Camera-type eye (tissue), 1 donor: Measurements from ENCODE around the gene EIF4E. TPM values are rescaled to one million over a fixed set of nuclear protein-coding genes. Genes with fewer than 3 reads are reported as not detected.

Source experiments
- total RNA-seq: library from RNA; depleted of rRNA; stranded (reverse); fragments of >200 nt; gene quantifications from one replicate; pipeline ENCODE4 v1.2.3, GENCODE V29; 2014

The EIF4E gene
- 188 TPM for total RNA-seq

DNA sequence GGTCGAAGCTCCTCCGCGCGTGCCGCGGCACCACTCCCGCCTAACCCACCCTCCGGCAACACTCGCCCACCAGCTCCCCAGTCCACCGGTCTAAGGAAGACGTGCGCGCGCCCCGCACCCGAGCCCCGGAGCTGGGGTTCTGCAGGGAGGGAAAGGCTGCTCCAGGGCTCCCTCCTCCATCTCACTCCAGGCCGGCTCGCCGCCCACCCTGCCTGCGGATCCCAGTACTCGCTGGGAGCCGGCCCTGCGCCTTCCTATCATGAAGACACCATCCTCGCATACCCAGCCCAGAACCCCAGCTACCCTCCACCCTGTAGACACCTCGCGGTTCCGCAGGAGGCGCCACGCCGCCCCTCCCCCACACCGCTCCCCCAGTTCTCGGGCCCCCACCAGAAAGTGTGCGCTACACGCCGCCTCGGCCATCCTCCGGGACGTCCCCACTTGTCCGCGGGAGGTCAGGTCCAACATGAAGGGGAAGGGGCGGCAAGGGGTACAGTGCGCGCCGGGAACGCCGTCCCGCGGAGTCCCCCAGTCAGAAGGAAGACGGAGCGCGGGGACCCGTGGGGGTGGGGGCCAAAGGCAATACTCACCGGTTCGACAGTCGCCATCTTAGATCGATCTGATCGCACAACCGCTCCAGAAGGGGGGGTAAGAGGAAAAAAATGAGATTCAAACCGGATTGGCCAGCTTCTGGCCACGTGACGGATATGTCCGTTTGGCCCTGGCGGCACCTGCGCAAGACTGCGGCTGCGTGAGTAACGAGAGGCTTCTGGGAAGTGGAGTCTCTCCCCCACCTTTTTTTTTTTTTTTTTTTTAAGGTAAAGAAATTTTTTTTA lies at the start of gene EIF4E:
EIF4E (minus strand) TSS at position 629 of the 836 bp plus-strand sequence; CDS start at position 608, 21 bp downstream.

Other genes starting within 250 kb of the EIF4E start
- 38.7 TPM for gene METAP1, start 66.6 kb upstream of the EIF4E start, total RNA-seq
- gene ADH5, start 159.7 kb upstream of the EIF4E start, total RNA-seq: 123 TPM
- gene ADH4, start 215.2 kb upstream of the EIF4E start, total RNA-seq: not detected